ENCODE results near the gene CDH23. TPM values are rescaled to one million over a fixed set of nuclear protein-coding genes. Genes with fewer than 3 reads are reported as not detected.

CDH23 gene
- polyA plus RNA-seq, 1 donor from 2014 or later = 6.6 TPM

- H3K4me2 ChIP-seq (ENCODE audit: low read length) = no peak overlapping the region
- H3K36me3 ChIP-seq (ENCODE audit: insufficient read depth, low read length) = no peaks in the 10 kb centered on the region
- no peak overlapping the region for H3K27ac ChIP-seq (ENCODE audit: low read length)
- no peaks in the 10 kb centered on the region for H3K27me3 ChIP-seq (ENCODE audit: insufficient read depth, low read depth, low read length)
- no peaks in the 10 kb centered on the region for H3K9me2 ChIP-seq (ENCODE audit: insufficient read depth, low read length)
- no peaks in the 10 kb centered on the region for H4K20me1 ChIP-seq (ENCODE audit: insufficient read depth)
- no peak for TF ChIP-seq SMC3 (conservative IDR thresholded peaks at IDR 0.05; ENCODE audit: poor library complexity)
- no peak for TF ChIP-seq REST (IDR thresholded peaks at IDR 0.05; ENCODE audit: borderline replicate concordance)
- TF ChIP-seq RAD21 (conservative IDR thresholded peaks at IDR 0.05) = no peak
- TF ChIP-seq CTCF (IDR thresholded peaks at IDR 0.05; ENCODE audit: poor library complexity, severe bottlenecking) = no peak
- no peak for TF ChIP-seq MXI1 (conservative IDR thresholded peaks at IDR 0.05; ENCODE audit: poor library complexity, severe bottlenecking)
- TF ChIP-seq EZH2 (IDR thresholded peaks at IDR 0.05; ENCODE audit: borderline replicate concordance, insufficient read depth, low read length, poor library complexity, severe bottlenecking) = no peak
- no peak for TF ChIP-seq EP300 (conservative IDR thresholded peaks at IDR 0.05; ENCODE audit: poor library complexity, severe bottlenecking)
- no peak for TF ChIP-seq TAF1 (IDR thresholded peaks at IDR 0.05; ENCODE audit: low read depth)
- TF ChIP-seq POLR2AphosphoS5 (IDR thresholded peaks at IDR 0.05) = no peak
- no peak overlapping the region for H2AFZ ChIP-seq (ENCODE audit: low read depth, low read length)
- H3K9me3 ChIP-seq (ENCODE audit: low read length) = no peaks in the 10 kb centered on the region
- H3F3A ChIP-seq (ENCODE audit: insufficient read depth, low read length, poor library complexity, severe bottlenecking) = no peaks in the 10 kb centered on the region
- H3K9ac ChIP-seq (ENCODE audit: low read length) = no peak overlapping the region
- no peaks in the 10 kb centered on the region for H3K79me2 ChIP-seq (replicated peaks; ENCODE audit: insufficient read depth, low read length)
- H3K4me3 ChIP-seq (ENCODE audit: low read length) = no peak overlapping the region
These were observed 418.9 kb downstream of the CDH23 start for GRCh38 chr10:71815515-71816130.

DNA sequence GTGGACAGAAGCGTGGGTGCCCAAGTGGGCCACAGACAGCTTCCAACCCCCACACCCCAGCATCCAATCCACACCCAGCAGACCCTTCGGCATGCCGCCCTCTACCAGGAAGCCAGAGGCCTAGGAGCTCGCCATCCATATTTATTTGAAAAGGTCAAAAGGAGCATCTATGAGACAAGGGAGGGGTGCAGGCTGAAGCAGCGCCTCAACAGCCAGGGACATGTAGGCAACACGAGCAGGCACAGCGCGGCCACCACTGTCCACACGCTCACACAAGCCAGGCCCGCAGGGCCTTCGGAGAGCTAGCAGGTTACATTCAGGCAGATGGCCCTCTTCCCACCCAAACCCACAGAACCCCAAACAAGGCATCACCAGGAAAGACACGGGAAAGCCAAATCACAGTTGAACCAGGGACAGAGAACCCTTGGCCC, 419.7 kb downstream of the CDH23 start:
- Histone ChIP-seq H3K4me3 (ENCODE audit: low read length) (no peak overlapping the region), H2AFZ (ENCODE audit: low read depth, low read length) (no peak overlapping the region), H4K20me1 (ENCODE audit: insufficient read depth) (no peaks in the 10 kb centered on the region), H3F3A (ENCODE audit: insufficient read depth, low read length, poor library complexity, severe bottlenecking) (no peaks in the 10 kb centered on the region), H3K27ac (ENCODE audit: low read length) (no peak overlapping the region), H3K4me2 (ENCODE audit: low read length) (no peak overlapping the region), H3K9me3 (ENCODE audit: low read length) (no peaks in the 10 kb centered on the region), H3K79me2 (replicated peaks; ENCODE audit: insufficient read depth, low read length) (no peaks in the 10 kb centered on the region), H3K9ac (ENCODE audit: low read length) (no peak overlapping the region), H3K9me2 (ENCODE audit: insufficient read depth, low read length) (no peaks in the 10 kb centered on the region), H3K36me3 (ENCODE audit: insufficient read depth, low read length) (no peaks in the 10 kb centered on the region), H3K27me3 (ENCODE audit: insufficient read depth, low read depth, low read length) (no peaks in the 10 kb centered on the region)
- TF ChIP-seq EP300 (conservative IDR thresholded peaks at IDR 0.05; ENCODE audit: poor library complexity, severe bottlenecking) (no peak), RAD21 (conservative IDR thresholded peaks at IDR 0.05) (no peak), MXI1 (conservative IDR thresholded peaks at IDR 0.05; ENCODE audit: poor library complexity, severe bottlenecking) (no peak), POLR2AphosphoS5 (IDR thresholded peaks at IDR 0.05) (no peak), CTCF (IDR thresholded peaks at IDR 0.05; ENCODE audit: poor library complexity, severe bottlenecking) (no peak), SMC3 (conservative IDR thresholded peaks at IDR 0.05; ENCODE audit: poor library complexity) (no peak), TAF1 (IDR thresholded peaks at IDR 0.05; ENCODE audit: low read depth) (no peak), REST (IDR thresholded peaks at IDR 0.05; ENCODE audit: borderline replicate concordance) (no peak), EZH2 (IDR thresholded peaks at IDR 0.05; ENCODE audit: borderline replicate concordance, insufficient read depth, low read length, poor library complexity, severe bottlenecking) (no peak)

Data from neural cell (in vitro differentiated cells).